OCI-LY7 (cell line): ENCODE measurements around the gene NOTCH2.

ENCODE experiments used
- EZH2phosphoT487 ChIP-seq: fragments of 200-600 bp; sonication (generic); IDR thresholded peaks from 2 replicates; pipeline ENCODE4 v1.6.1; 2018; ENCODE audit warnings: low read depth, borderline replicate concordance, mild to moderate bottlenecking, mixed run types, antibody characterized with exemption, low read length, moderate library complexity, mixed read lengths
- TF ChIP-seq, protein P1 (sequence below): fragments of 200-600 bp; sonication (generic); conservative IDR thresholded peaks from 2 replicates; pipeline ENCODE4 v1.5.1; 2014; ENCODE audit warnings: mild to moderate bottlenecking, antibody characterized with exemption, low read length, moderate library complexity, mixed read lengths

DNA sequence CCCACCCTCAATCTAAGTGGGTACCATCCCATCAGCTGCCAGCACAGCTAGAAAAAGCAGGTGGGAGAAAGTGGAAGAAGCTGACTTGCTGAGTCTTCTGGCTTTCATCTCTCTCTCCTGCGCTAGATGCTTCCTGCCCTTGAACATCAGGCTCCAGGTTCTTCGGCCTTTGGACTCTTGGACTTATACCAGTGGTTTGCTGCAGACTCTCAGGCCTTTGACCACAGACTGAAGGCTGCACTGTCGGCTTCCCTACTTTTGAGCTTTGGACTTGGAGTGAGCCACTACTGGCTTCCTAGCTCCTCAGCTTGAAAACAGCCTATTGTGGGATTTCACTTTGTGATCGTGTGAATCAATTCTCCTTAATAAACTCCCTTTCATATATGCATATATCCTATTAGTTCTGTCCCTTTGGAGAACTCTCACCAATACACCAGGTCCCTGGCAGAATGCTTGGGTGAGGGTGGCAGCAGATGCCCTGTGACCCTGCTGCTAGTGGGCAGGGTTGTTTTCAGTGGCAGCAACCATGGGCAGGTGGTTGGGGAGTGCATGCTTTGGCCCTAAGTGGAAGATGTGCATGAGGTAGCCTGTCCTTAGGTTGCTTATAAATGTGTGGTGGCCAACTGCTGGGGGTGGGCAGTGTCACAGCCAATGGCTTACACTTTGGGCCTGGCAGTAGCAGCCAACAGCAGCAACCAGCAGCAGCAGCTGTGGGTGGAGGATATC is 162.4 kb downstream of the NOTCH2 start:
- TF ChIP-seq, protein P1, sequence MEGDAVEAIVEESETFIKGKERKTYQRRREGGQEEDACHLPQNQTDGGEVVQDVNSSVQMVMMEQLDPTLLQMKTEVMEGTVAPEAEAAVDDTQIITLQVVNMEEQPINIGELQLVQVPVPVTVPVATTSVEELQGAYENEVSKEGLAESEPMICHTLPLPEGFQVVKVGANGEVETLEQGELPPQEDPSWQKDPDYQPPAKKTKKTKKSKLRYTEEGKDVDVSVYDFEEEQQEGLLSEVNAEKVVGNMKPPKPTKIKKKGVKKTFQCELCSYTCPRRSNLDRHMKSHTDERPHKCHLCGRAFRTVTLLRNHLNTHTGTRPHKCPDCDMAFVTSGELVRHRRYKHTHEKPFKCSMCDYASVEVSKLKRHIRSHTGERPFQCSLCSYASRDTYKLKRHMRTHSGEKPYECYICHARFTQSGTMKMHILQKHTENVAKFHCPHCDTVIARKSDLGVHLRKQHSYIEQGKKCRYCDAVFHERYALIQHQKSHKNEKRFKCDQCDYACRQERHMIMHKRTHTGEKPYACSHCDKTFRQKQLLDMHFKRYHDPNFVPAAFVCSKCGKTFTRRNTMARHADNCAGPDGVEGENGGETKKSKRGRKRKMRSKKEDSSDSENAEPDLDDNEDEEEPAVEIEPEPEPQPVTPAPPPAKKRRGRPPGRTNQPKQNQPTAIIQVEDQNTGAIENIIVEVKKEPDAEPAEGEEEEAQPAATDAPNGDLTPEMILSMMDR: no peak
- no peak for TF ChIP-seq EZH2phosphoT487
